SK-N-MC (cell line): ENCODE measurements around the gene RASAL1.
"Not testable (repeated sequence)": the region's sequence is repeated elsewhere in the genome, so short reads cannot be mapped to it uniquely, and the experiment has no call there.

Source experiments
- DNase-seq: peaks from one replicate; pipeline ENCODE4 v3.0.0-alpha.2; 2011; ENCODE audit warnings: low read depth, low spot score
- H3K27ac ChIP-seq: fragments of 200-600 bp; sonication (generic); 2 replicates; pipeline ENCODE4 v1.5.1; 2016; ENCODE audit warnings: mixed run types
- H3K36me3 ChIP-seq: fragments of 200-600 bp; sonication (generic); 2 replicates; pipeline ENCODE4 v1.6.1; 2017; ENCODE audit warnings: antibody characterized with exemption, low read length, mixed read lengths; ENCODE audit not compliant: insufficient read depth
- H3K4me3 ChIP-seq: fragments of 200-600 bp; sonication (generic); 2 replicates; pipeline ENCODE4 v1.5.1; 2016
- H3K9ac ChIP-seq: fragments of 200-600 bp; sonication (generic); 2 replicates; pipeline ENCODE4 v1.8.0; 2017; ENCODE audit warnings: mixed run types, mixed read lengths; ENCODE audit not compliant: insufficient read length
- H3K9me3 ChIP-seq: fragments of 200-600 bp; sonication (generic); 2 replicates; pipeline ENCODE4 v1.6.1; 2017; ENCODE audit warnings: low read depth, mild to moderate bottlenecking, antibody characterized with exemption, low read length, moderate library complexity, mixed read lengths
- EZH2 ChIP-seq: fragments of 200-600 bp; sonication (generic); IDR thresholded peaks from one replicate; pipeline ENCODE4 v1.6.1; 2017; ENCODE audit warnings: antibody characterized with exemption
- FOXP2 ChIP-seq: optimal IDR thresholded peaks from 2 replicates; pipeline ENCODE3; 2011; ENCODE audit warnings: mild to moderate bottlenecking, moderate library complexity; ENCODE audit not compliant: insufficient read depth; ENCODE audit errors: extremely low read length, control extremely low read depth
- POLR2AphosphoS5 ChIP-seq: IDR thresholded peaks from 2 replicates; pipeline ENCODE4 v1.6.1; 2012; ENCODE audit warnings: mild to moderate bottlenecking, low read depth, low read length, borderline replicate concordance

Gene RASAL1

DNA sequence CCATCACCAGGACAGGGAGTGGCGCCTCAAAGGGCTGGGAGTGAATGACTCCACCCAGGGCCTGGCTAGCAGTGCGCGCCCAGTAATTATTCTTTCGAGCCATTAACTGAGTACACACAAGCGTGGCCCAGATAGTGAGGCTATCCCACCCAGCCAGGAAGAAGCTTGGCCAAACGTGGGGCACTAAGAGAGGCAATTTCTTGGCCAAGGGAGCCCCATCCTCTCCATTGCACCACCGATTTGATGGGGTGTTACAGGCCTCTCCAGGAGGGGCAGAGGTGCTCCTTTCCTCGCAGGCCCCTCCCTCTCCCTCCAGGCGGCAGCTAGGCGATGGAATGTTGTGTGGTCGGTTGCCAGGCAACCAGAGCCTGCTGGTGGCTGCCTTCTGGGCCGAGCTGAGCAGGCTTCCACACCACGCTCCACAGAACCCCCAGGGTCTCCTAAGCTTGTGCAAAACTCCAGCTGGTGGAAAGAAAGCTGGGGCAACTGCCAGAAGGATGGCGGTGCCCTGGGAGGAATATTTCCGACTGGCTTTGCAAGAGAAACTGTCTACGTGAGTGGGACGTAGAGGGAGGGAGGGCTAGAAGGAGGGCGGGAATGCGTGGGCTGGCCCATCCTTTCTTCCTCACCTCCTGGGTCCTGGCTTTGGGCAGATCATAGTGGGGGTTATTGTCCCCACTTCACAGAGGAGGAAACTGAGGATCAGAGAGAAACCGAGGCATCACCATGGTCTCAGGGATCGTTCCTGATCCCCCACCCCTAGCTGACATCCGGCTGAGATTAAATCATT, 14.0 kb upstream of the RASAL1 start, which contains the start of gene CFAP73:
TSS of gene CFAP73 (plus strand) at position 364 of the 790 bp plus-strand sequence. CDS start at position 498, 134 bp downstream.
- Histone ChIP-seq H3K36me3 (no peaks in the 10 kb centered on the region), H3K9me3 (no peaks in the 10 kb centered on the region), H3K9ac (no peak within 1 kb of the TSS), H3K4me3 (peak within 1 kb of the TSS; percentile 47), H3K27ac (peak within 1 kb of the TSS; percentile 46; the same call in 1 of the 2 replicates)
- peak; percentile 72 for DNase-seq
- TF ChIP-seq POLR2AphosphoS5 (no peak), EZH2 (no peak), FOXP2 (no peak)

- Histone ChIP-seq H3K4me3 (no peak overlapping the region), H3K9me3 (no peaks in the 10 kb centered on the region), H3K36me3 (no peaks in the 10 kb centered on the region), H3K9ac (no peak overlapping the region), H3K27ac (no peak overlapping the region)
- DNase-seq = no peak
- TF ChIP-seq EZH2 = no peak
- no peak for TF ChIP-seq FOXP2
- TF ChIP-seq POLR2AphosphoS5 = no peak
Observed at GRCh38 chr12:113146999-113147398, 11.4 kb upstream of the RASAL1 start.

DNA sequence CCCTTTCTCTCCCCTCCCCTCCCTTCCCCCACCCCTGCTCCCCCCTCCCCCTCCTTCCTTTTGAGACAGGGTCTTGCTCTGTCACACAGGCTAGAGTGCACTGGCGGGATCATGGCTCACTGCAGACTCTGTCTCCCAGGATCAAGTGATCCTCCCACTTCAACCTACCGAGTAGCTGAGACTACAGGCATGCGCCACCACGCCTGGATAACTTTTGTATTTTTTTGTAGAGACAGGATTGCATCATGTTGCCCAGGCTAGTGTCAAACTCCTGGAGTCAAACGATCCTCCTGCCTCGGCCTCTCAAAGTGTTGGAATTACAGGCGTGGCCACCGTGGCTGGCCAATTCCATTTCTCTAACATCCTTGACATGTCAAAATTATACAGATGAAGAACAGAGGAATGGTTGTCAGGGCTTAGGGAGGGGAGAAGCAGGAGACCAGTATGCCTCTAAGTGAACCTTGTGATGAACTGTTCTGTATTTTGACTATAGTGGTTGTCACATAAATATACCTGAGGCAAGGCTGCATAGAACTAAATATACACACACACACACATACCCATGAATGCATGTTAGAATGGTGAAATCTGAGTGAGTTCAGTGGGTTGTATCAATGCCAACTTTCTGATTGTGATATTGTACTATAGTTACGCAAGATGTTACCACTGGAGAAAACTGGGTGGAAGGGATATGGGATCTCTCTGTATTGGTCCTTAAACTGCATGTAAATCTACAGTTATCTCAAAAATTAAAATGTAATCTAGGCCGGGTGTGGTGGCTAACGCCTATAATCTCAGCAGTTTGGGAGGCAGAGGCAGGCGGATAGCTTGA, 10.4 kb upstream of the RASAL1 start:
- no peak for DNase-seq

DNA sequence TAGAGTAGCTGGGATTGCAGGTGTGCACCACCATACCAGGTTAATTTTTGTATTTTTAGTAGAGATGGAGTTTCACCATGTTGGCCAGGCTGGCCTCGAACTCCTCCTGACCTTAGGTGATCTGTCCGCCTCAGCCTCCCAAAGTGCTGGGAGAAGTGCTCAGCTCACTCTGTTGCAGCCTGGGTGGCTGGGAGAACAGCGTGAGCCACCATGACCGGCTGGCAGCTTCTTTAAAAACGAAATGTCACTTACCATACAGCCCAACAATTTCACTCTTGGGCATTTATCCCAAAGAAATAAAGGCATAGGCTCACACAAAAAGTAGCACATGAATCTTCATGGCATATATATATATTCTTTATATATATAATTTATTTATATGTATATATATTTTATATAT, 9.2 kb upstream of the RASAL1 start:
- TF ChIP-seq EZH2 (no peak), POLR2AphosphoS5 (no peak), FOXP2 (no peak)

More for the DNA sequence above, 10.4 kb upstream of the RASAL1 start:
- TF ChIP-seq EZH2 (no peak), POLR2AphosphoS5 (no peak), FOXP2 (no peak)
- H3K9me3 ChIP-seq = no peaks in the 10 kb centered on the region
- H3K36me3 ChIP-seq = no peaks in the 10 kb centered on the region
- H3K4me3 ChIP-seq = no peak overlapping the region
- no peak overlapping the region for H3K27ac ChIP-seq
- H3K9ac ChIP-seq = no peak overlapping the region

GRCh38 chr12:113143959-113144358, 8.4 kb upstream of the RASAL1 start:
- DNase-seq = no peak

More for the DNA sequence above, 9.2 kb upstream of the RASAL1 start:
- Histone ChIP-seq H3K9ac (no peak overlapping the region), H3K9me3 (no peaks in the 10 kb centered on the region), H3K36me3 (no peaks in the 10 kb centered on the region), H3K27ac (no peak overlapping the region), H3K4me3 (no peak overlapping the region)
- no peak for DNase-seq

GRCh38 chr12:113142886-113143332, 7.3 kb upstream of the RASAL1 start:
- TF ChIP-seq POLR2AphosphoS5 = no peak
- no peak for TF ChIP-seq EZH2
- TF ChIP-seq FOXP2 = no peak
- no peak overlapping the region for H3K27ac ChIP-seq
- H3K9me3 ChIP-seq = no peaks in the 10 kb centered on the region
- H3K4me3 ChIP-seq = no peak overlapping the region
- no peak overlapping the region for H3K9ac ChIP-seq
- H3K36me3 ChIP-seq = no peaks in the 10 kb centered on the region
- no peak for DNase-seq

More at GRCh38 chr12:113143959-113144358, 8.4 kb upstream of the RASAL1 start:
- H3K27ac ChIP-seq = no peak overlapping the region
- no peak overlapping the region for H3K9ac ChIP-seq
- no peak overlapping the region for H3K4me3 ChIP-seq
- no peaks in the 10 kb centered on the region for H3K36me3 ChIP-seq
- TF ChIP-seq POLR2AphosphoS5 (no peak), EZH2 (no peak), FOXP2 (no peak)
- H3K9me3 ChIP-seq = no peaks in the 10 kb centered on the region

GRCh38 chr12:113142173-113142885, 6.8 kb upstream of the RASAL1 start:
- TF ChIP-seq POLR2AphosphoS5 = no peak
- TF ChIP-seq EZH2 = no peak
- TF ChIP-seq FOXP2 = no peak
- Histone ChIP-seq H3K9me3 (no peaks in the 10 kb centered on the region), H3K36me3 (no peaks in the 10 kb centered on the region), H3K27ac (no peak overlapping the region), H3K9ac (no peak overlapping the region), H3K4me3 (no peak overlapping the region)
- DNase-seq = no peak

DNA sequence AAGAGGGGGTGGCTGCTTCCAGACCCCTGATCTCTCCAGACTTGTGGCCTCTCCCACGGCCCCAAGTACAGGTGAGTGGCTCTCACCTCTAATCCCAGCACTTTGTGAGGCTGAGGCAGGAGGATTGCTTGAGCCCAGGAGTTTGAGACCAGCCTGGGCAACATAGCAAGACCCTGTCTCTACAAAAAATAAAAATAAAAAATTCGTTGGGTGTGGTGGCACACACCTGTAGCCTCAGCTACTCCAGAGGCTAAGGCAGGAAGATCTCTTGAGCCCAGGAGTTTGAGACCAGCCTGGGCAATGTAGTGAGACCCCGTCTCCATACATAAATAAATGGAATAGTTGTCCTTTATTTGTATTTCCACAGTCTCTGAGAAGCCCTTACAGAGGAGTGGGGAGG, 6.2 kb upstream of the RASAL1 start:
- not testable (repeated sequence) for H3K27ac ChIP-seq, DNase-seq, H3K9ac ChIP-seq, H3K36me3 ChIP-seq, H3K9me3 ChIP-seq, H3K4me3 ChIP-seq
